Measurements from ENCODE around the gene CIDEB. TPM values are rescaled to one million over a fixed set of nuclear protein-coding genes. Genes with fewer than 3 reads are reported as not detected.
A peak's percentile ranks its signal among the peaks of the same experiment; 100 is the strongest.

Gene CIDEB
- total and polyA plus RNA-seq, 2 of the 8 experiments (the other 6 are each of a cell fraction or from before 2014, with no cell fraction given): 0.11 TPM; not detected in 1

DNA sequence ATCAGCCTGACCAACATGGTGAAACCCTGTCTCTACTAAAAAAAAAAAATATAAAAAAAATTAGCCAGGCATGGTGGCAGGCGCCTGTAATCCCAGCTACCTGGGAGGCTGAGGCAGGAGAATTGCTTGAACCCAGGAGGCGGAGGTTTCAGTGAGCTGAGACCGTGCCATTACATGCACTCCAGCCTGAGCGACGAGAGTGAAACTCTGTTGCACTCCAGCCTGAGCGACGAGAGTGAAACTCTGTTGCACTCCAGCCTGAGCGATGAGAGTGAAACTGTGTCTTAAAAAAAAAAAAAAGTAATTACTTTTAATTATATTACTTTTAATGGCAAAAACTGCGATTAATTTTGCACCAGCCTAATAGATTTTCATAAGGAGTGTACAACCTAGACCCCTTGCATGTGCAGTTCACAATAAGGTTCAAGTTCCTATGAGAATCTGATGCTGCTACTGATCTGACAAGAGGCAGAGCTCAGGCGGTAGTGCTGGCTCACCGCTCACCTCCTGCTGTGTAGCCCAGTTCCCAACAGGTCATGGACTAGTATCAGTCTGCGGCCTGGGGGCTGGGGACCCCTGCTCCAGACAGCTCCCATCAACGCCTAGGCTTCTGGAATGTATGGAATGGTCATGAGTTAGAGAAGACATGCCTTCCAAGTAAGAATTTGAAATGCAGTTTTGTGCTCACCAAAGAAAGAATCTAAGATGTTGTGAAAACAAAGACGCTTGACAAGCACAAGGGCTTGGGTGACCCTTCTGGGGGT is 13.6 kb upstream of the CIDEB start:
- DNase-seq (ENCODE audit: low read depth in 1 of 2, low spot score in 2 of 2) (no peak), FAIRE-seq (no peak)
- Histone ChIP-seq H3K23ac (ENCODE audit: insufficient read length) (no peak overlapping the region), H2BK12ac (ENCODE audit: low read depth, low read length) (no peak overlapping the region), H3K9me3 (ENCODE audit: insufficient read depth in 2 of 2, low read depth in 1 of 2, low read length in 1 of 2) (no peaks in the 10 kb centered on the region; a peak in 1 of 4 replicates), H2BK20ac (ENCODE audit: low read length) (no peak overlapping the region), H3K23me2 (ENCODE audit: low read depth, low read length) (no peaks in the 10 kb centered on the region; the same call in 1 of the 2 replicates), H3K4me1 (replicated peaks in 1 of 4; ENCODE audit: control insufficient read depth in 3 of 4, insufficient read depth in 4 of 4, low read length in 3 of 4) (no peaks in the 10 kb centered on the region), H3K79me1 (ENCODE audit: low read depth, low read length) (no peaks in the 10 kb centered on the region), H2BK15ac (ENCODE audit: low read length) (no peak overlapping the region), H3K56ac (replicated peaks; ENCODE audit: insufficient read length, low read depth, low read length) (no peak overlapping the region), H3K9ac (replicated peaks in 1 of 4; ENCODE audit: extremely low read depth in 1 of 4, low read depth in 3 of 4, low read length in 3 of 4) (no peak overlapping the region), H3K4me2 (ENCODE audit: insufficient read depth in 1 of 2, low read depth in 2 of 2, low read length in 2 of 2) (no peak overlapping the region), H3K4me3 (ENCODE audit: extremely low read depth in 1 of 4, insufficient read depth in 2 of 4, low read depth in 3 of 4, low read length in 4 of 4) (no peak overlapping the region), H2AK5ac (ENCODE audit: low read depth, low read length) (no peak overlapping the region), H3K36me3 (ENCODE audit: control insufficient read depth in 2 of 4, insufficient read depth in 4 of 4, low read length in 3 of 4) (no peaks in the 10 kb centered on the region), H3K27ac (ENCODE audit: low read depth, low read length) (no peak overlapping the region), H4K8ac (ENCODE audit: extremely low read depth, insufficient read depth, low read length) (no peak overlapping the region), H3K4ac (replicated peaks; ENCODE audit: insufficient read length, low read depth, low read length) (no peak overlapping the region), H3K14ac (ENCODE audit: insufficient read length) (no peak overlapping the region), H3K79me2 (ENCODE audit: control insufficient read depth in 1 of 2, insufficient read depth in 2 of 2, low read length in 2 of 2) (no peaks in the 10 kb centered on the region), H2BK120ac (replicated peaks; ENCODE audit: low read depth, low read length) (no peak overlapping the region), H2BK5ac (ENCODE audit: low read depth, low read length) (no peak overlapping the region), H4K91ac (replicated peaks; ENCODE audit: insufficient read length, low read length) (no peak overlapping the region), H3K18ac (ENCODE audit: extremely low read depth, low read length) (no peak overlapping the region), H4K20me1 (replicated peaks in 1 of 2; ENCODE audit: control insufficient read depth in 1 of 2, insufficient read depth in 2 of 2, low read length in 2 of 2) (no peaks in the 10 kb centered on the region), H4K5ac (ENCODE audit: insufficient read length, low read depth, low read length) (no peak overlapping the region), H2AFZ (ENCODE audit: low read length) (no peak overlapping the region), H3K27me3 (replicated peaks in 1 of 4; ENCODE audit: control insufficient read depth in 3 of 4, extremely low read depth in 1 of 4, insufficient read depth in 3 of 4, low read length in 3 of 4) (peaks cover 0 to 50% (median 33%) of the 10 kb centered on the region in 4 experiments; a peak in 6 of 7 replicates)
- ChIA-PET POLR2A (ENCODE audit: partially characterized antibody) (interaction anchor here (0.7 to 1.7 kb wide), 6 partner anchors 12 to 109 kb away, joined by 3 to 9 read pairs (median 4); partner anchors contain the start of genes CIDEB, DHRS1, KHNYN and NOP9), CTCF (ENCODE audit: partially characterized antibody) (interaction anchor here (0.6 to 27.8 kb wide), 9 partner anchors 11 to 154 kb away, joined by 3 to 664 read pairs (median 5); partner anchors contain the start of genes CBLN3, CIDEB and KHNYN)
- 0 out of 2 replicates have a peak, but pooled peaks have one; percentile 22 for TF ChIP-seq TEAD4 (IDR thresholded peaks at IDR 0.05; ENCODE audit: low read depth, low read length)
- no peak for TF ChIP-seq HDAC6 (IDR thresholded peaks at IDR 0.05; ENCODE audit: low read depth, low read length)
- 91% methylated on average over 14 of the region's 14 CpGs; no CpG with 5 or more reads in 1 of the 2 experiments for WGBS, 2 experiments (ENCODE audit: extremely low coverage in 1 of 2, insufficient coverage in 1 of 2, insufficient read length in 1 of 2, insufficient replicate concordance in 2 of 2, low coverage in 1 of 2, low lambda C conversion rate in 2 of 2, missing lambda C conversion rate in 1 of 2)
